AG08395 (cell line): ENCODE data around the gene HSF2BP.
"Not testable (repeated sequence)": the region's sequence is repeated elsewhere in the genome, so short reads cannot be mapped to it uniquely, and the experiment has no call there.

ENCODE experiments used
- DNase-seq: peaks from one replicate; pipeline ENCODE4 v3.0.0; 2012; ENCODE audit warnings: mixed read lengths, low spot score

Gene HSF2BP

DNA sequence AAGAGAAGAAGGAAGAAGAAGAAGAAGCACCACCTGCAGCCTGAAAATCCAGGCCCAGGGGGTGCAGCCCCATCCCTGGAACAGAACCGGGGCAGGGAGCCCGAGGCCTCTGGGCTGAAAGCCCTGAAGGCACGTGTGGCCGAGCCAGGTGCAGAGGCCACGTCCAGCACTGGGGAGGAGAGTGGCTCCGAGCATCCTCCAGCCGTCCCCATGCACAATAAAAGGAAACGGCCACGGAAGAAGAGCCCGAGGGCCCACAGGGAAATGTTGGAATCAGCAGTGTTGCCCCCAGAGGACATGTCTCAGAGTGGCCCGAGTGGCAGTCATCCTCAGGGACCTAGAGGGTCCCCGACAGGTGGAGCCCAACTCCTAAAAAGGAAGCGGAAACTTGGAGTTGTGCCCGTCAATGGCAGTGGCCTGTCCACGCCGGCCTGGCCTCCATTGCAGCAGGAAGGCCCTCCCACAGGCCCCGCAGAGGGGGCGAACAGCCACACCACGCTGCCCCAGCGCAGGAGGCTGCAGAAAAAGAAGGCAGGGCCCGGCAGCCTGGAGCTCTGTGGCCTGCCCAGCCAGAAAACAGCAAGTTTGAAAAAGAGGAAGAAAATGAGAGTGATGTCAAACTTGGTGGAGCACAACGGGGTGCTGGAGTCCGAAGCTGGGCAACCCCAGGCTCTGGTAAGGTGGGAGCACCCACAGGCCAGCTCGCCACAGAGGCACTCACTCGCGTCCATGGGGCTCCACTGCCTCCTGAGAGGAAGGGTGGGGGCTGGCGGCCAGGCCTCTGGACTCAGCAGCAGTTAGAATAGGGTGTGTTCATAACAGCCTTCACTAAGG lies 28.5 kb upstream of the HSF2BP start:
- DNase-seq = no peak

DNA sequence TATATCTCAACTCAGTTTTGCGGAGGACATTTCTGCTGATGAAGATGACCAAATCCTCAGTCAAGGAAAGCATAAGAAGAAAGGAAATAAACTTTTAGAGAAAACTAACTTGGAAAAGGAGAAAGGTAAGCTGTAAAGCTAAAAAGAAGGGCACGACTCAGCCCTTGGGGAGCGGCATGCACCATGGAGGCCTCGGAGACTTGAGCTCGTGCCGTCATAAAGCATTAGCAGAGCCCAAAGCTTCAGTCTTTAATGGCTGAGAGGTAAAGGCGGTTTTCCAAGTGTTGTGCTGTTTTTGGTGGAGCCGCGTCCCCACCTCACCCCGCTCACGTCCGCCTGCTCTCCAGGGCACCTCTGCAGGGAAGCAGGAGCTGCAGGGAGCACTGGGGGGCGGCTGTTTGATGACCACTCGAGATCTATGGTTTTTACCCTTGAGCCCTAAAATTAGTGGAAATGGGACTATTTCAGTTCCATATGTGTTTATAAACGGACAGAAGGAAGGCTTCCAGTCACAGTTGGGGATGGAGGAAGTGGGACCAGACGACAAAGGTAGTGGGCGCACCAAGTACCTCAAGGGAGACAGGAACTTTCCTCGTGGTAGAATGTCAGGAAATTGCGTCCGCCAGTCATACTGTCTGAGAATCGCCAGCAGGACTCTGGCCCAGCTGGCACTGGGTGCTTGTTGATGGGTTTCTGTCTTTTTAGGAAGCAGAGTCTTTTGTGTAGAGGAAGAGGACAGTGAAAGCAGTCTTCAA lies 27.7 kb upstream of the HSF2BP start:
- no peak for DNase-seq

DNA sequence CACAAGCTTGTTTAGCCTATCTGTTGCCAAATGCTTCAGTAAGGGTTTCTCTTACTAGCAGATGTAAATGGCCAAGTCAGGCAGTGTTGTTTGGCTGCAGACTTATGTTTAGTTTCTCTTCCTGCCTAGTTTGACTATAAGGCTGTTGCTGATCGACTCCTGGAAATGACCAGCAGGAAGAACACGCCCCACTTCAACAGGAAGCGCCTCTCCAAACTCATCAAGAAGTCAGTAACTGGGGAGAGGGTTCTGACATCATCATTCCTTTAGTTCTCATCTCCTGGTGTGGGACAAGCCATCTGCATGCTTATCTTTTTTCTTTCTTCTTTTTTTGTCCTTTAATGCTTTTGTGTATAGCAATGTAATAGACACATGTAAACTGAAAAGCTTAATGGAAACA lies 25.1 kb upstream of the HSF2BP start:
- no peak for DNase-seq

DNA sequence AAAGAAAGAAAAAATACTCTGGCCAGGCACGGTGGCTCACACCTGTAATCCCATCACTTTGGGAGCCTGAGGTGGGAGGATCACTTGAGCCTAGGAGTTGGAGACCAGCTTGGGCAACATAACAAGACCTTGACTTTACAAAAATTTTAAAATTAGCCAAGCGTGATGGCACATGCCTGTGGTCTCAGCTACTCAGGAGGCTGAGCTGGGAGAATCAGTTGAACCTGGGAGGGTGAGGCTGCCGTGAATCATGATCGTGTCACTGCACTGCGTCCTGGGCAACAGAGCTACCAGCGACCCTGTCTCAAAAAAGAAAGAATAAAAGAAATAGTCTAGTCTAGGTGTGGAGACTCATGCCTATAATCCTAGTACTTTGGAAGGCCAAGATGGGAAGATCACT lies 22.4 kb upstream of the HSF2BP start:
- no peak for DNase-seq

DNA sequence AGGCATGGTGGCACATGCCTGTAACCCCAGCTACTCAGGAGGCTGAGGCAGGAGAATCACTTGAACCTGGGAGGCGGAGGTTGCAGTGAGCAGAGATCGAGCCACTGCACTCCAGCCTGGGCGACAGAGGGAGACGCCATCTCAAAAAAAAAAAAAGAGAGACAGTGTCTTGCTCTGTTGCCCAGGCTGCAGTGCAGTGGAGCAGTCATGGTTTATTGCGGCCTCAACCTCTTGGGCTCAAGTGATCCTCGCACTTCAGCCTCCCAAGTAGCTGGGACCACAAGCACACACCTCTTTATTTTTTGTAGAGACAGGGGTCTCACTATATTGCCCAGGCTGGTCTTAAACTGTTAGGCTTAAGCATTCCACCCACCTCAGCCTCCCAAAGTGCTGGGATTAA lies 21.1 kb upstream of the HSF2BP start:
- not testable (repeated sequence) for DNase-seq

DNA sequence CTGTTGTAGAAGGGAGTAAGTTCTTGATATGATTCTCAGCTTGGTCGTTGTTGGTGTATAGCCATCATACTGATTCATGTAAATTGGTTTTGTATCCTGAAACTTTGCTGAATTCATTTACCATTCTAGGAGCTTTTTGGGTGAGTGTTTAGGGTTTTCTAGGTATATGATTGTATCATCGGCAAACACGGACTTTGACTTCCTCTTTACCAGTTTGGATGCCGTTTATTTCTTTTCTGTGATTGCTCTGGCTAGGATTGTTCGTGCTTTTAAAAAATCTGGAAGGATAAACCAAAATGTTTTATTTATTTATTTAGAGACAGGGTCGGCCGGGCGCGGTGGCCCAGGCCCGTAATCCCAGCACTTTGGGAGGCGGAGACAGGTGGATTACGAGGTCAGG lies 20.7 kb upstream of the HSF2BP start:
- no peak for DNase-seq

DNA sequence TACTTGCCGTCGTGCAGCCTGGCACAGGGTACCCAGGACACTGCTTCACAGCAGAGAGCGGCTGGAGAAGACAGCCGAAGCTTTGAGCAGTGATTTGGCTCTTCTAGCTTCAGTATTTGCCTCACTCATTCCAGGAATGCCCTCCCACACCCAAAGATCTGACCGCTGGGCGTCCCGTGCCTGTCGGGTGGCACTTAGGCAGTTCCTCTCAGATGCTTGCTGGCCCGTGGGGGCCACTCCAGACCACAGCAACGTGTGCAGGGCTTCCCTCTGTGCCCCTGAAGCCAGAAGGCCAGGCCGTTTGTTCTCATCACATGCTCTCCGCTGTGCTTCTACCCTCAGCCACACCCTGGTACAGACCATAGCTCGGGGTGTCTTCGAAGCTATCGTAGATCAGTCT lies 17.1 kb upstream of the HSF2BP start:
- DNase-seq = no peak

DNA sequence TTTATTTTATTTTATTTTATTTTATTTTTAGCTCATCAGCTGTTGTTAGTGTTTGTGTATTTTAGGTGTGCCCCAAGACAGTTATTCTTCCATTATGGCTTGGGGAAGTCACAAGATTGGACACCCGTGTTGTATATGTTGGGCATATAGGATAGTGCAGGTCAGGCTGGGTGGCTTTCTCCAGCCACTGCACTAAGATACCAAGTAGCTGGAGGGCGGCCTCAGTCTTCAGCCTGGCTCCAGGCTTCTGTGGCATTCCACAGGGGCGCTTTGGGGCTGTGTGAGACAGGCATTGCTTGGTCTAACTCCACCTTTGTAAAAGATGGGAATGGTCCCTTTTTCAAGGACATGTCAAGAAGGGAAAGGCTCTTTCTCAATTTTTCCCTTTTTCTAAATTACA lies 16.6 kb upstream of the HSF2BP start:
- no peak for DNase-seq

DNA sequence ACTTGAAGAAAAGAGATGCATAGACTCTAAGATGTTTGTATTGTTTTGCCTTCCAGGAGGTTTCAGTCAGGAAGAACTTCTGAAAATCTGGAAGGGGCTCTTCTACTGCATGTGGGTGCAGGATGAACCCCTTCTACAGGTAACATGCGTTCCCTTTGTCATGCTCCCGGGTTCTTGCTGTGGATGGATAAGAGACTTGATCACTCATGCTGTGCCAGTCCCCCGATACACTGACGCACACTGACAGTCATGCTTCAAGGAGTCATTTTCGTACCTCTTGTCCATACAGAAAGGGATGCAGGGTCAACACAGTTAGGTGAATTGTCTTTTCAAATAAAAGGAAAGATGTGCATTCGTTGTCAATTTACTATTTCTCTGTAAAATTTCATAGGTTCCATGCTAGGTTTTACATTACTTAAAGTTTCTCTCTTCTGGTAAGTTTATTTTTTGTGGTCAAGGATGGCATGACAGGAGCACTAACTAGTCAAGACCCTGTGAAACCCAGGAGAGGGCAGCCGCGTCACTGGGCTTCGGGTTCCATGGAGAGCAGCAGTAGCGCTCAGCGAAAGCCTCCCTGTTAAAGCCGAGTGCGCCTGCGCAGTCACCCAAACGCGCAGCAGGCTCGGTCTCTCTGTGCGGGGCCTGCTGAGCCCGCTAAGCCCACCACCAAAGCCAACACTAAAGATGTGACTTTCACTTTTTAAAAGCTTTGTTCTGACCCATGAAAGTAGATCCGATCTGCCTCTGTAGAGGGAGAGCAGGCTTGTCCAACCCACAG lies 10.7 kb upstream of the HSF2BP start:
- no peak for DNase-seq

DNA sequence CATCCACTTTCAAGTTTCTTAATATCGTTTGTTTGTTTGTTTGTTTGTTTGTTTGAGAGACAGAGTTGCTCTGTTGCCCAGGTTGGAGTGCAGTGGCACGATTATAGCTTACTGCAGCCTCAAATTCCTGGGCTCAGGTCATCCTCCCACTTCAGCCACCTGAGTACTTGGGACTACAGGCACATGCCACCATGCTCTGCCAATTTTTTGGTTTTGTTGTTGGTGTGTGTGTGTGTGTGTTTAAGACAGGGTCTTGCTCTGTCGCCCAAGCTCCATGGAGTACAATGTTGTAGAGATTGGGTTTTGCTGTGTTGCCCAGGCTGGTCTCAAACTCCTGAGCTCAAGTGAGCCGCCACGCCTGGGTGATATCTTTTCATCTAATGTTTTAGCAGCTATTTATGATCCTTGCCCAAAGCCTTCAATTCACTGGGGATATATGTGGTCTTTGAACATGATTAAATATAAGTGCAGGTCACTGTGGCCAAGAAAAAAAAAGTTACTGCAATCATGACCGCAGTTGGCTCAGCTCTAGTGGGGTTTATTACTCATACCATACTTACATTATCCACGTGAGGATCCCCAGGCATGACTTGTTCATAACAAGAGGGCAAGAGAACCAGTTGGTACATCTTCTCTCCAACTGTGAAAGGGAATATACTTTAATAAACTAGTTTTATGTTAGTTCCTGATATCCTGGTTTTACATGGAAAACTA lies 8.1 kb upstream of the HSF2BP start:
- DNase-seq = peak; percentile 29

DNA sequence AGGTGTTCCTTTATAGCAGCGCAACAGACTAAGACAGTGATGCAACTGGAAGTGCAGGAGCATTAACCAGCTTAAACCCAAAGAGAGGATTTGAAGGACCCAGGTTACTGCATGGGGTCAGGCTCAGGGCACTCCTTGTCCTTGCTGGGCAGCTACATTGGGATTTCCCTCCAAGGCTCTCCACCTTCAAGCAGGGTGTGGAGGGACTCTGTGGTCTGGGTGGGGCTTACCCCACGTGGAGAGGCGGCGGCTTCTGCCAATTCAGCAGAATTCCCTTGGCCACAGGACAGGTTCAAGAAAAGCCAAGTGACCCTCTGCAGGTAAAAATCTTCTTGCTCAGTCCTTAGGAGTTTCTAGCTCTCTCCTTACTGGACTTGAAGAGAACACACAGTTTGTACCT lies 6.6 kb upstream of the HSF2BP start:
- DNase-seq = no peak

DNA sequence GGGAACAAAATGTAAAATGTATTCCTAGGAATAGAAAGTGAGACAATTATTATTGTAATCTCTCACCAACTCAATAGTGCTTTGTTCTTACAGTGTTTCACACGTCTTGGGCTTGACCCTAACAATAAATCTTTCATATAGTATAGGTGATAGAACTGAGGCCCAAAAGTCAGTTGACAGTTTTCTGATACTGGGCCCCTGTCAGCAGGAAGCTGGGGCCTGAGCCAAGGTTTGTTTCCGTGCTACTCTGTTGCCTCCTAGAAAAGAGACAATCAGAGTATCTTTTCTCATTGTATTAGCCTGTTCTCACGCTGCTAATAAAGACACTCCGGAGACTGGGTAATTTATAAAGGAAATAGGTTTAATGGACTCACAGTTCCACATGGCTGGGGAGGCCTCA lies 5.1 kb upstream of the HSF2BP start:
- no peak for DNase-seq

DNA sequence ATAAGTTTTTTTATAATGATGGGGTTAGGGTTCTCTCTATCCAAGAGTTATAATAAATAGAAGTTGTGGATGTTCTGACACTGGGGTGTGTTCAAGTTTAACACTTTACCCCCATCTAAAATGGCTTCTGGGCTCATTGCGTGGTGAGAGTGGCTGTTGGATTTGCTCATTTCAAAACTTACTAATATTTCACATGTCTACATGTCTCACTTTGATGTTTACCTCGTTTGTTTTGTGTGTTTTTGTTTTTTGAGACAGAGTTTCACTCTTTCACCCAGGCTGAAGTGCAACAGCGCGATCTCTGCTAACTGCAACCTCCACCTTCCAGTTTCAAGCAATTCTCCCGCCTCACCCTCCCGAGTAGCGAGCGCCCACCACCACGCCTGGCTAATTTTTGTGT lies 3.7 kb upstream of the HSF2BP start:
- no peak for DNase-seq

DNA sequence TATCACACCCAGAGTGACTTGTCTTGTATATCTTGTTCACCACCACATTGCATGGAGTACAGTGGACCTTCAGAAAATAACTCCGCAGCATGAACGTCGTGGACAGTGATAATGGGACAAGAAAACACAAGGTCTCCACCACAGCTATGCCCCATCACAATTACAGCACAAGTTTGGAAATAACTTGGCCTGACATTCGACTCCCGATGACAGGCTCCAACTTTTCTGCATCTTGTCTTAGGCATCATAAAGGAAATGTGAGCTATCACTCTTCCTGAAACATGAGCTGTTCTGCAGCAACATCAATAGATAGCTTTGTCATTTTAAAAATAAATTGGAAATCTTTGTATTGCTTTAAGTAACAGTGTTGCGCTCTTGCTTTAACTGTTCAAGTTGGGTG lies 3.0 kb upstream of the HSF2BP start:
- no peak for DNase-seq

DNA sequence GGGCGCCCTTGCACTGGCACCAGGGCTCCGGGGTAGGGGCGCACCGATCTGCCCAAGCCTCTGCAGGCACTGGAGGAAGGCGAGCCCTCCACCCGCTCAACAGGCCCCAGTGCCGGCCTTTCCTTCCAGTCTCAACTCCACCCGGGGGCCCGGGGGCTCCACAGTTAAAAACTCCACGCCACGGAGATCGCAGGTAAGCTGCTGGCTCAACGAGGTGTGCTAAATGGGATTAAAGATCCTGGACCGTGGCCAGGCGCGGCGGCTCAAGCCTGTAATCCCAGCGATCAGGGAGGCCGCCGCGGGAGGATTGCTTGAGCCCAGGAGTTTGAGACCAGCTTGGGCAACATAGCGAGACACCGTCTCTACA lies 536 bp downstream of the HSF2BP start:
- DNase-seq = no peak

DNA sequence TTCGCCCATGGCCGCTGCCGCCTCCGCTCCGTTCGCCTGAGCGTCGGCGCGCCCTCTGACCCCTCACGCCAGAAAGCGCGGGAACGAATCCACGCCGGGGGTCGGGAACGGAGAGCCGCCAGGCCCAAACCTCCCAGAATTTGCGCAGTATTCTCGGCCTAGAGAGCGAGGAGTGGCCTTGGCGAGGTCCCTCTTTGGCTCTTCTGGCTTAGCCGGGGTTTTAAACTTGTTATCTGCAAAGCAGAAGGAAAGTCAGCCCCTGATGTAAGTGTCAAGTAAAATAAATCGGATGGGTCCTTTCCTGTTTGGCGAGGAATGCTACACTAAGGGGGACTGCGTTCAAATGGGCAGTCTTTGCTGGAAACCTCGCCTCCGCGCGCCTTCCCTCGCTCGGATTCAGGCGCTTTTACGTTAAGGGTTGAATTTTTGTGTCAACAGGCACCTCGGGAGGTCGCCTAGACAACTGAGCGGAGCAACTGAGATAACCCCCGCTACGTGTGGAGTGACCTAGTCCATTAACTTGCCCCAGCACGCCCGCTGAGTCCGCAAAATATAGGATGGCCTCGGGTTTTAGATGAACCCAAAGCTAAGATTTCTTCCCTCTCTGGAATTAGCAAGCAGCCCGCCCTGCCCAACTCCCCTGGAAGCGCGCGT lies 1.1 kb downstream of the HSF2BP start:
- no peak for DNase-seq

DNA sequence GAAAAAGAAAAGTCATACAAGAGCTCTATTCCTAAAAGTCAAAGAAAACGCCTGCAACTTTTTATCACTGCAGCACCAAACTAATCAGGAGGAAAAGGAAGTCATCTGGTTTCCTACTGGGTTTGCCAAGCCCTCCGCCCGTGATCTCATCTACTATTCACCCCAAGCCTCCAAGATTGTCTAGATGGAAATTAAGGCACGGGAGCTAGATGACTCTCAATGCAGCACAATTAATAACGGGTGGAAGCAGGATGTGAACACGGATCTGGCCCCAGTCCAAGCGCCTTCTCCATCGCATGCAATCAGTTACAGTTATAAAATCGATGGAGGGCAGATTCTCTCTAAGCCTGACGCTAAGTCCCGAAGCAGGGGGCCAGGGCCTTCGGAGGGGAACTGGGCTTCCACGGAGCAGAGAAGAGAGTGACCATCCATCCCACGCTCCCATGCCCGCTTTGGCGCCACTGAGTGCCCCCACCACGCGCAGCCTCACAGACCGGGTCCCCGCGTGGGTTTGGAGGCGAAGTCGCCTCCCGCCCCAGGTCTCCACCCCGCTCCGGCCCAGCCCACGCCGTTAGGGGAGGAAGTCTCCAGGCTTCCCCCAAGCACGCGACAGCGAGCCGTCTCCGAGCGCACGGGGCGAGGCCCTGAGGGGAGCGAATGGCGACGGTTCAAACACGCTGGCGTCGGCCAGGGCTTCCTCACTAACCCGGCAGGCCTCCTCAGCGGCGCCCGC lies 1.8 kb downstream of the HSF2BP start:
- DNase-seq = no peak

DNA sequence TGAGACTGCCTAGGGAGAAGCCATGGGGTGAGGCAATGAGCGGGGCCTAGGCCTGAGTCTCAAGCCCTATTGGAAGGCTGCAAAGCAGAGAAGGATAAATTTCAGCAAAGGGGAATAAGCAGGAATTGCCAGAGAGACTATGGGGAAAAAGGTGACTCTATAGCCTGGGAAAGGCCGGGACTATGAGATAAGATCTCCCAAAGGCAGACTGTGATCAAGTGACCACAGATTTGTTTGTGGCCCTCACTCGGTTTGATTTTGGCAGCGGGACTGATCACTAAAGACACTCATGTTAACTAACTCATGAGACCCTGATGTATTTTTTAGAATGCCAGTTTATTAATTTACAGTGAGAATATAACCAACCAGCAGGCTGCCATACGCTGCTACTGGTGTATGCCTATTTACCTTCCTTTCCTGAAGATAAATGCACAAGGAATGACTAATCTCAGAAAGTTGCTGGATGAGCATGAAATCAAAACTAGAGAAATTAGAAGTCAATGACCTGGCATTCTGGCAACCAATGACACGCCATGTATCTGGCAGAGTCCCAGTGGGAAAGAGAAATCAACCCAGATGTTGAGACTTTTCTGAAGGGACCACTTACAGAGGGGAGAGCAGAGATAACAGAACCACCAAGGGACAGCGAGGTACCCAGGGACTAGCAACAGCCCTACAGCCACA lies 4.3 kb downstream of the HSF2BP start:
- DNase-seq = peak; percentile 47

DNA sequence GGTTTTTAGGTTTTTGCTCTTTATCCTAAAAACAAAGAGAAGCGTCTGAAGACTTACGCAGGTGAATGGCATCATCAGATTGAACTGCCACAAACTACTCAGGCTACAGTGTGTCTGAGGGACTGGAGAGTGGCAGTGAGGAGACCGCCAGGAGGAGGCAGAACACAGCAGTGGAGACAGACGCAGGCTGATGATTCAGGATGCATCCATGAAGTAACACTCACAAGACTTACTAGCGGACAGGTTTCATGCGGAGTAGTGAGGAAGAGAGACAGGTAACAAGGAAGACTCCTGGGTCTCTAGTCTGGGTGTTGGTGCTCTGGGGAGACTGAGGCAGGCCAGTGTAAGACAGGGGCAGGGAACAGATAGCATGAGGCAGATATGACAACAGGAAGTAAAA lies 5.7 kb downstream of the HSF2BP start:
- DNase-seq = no peak

DNA sequence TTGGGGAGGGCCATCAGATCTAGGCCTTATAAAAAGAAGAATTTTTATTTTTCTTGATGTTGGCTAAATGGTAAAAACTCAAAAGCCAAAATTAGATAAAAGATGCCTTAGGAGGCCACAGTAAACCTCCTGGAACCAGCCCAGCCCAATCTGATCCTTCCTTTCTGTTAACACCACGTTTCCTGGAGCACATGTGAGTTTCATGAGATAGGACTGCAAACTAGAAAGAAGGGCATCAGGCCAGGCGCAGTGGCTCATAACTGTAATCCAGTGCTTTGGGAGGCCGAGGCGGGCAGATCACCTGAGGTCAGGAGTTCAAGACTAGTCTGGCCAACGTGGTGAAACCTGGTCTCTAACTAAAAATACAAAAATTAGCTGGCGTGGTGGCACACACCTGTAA lies 6.7 kb downstream of the HSF2BP start:
- no peak for DNase-seq
